ENCODE results near the gene ECT2.
"Not testable (repeated sequence)": the region's sequence is repeated elsewhere in the genome, so short reads cannot be mapped to it uniquely, and the experiment has no call there.

ECT2 gene, protein sequence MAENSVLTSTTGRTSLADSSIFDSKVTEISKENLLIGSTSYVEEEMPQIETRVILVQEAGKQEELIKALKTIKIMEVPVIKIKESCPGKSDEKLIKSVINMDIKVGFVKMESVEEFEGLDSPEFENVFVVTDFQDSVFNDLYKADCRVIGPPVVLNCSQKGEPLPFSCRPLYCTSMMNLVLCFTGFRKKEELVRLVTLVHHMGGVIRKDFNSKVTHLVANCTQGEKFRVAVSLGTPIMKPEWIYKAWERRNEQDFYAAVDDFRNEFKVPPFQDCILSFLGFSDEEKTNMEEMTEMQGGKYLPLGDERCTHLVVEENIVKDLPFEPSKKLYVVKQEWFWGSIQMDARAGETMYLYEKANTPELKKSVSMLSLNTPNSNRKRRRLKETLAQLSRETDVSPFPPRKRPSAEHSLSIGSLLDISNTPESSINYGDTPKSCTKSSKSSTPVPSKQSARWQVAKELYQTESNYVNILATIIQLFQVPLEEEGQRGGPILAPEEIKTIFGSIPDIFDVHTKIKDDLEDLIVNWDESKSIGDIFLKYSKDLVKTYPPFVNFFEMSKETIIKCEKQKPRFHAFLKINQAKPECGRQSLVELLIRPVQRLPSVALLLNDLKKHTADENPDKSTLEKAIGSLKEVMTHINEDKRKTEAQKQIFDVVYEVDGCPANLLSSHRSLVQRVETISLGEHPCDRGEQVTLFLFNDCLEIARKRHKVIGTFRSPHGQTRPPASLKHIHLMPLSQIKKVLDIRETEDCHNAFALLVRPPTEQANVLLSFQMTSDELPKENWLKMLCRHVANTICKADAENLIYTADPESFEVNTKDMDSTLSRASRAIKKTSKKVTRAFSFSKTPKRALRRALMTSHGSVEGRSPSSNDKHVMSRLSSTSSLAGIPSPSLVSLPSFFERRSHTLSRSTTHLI

DNA sequence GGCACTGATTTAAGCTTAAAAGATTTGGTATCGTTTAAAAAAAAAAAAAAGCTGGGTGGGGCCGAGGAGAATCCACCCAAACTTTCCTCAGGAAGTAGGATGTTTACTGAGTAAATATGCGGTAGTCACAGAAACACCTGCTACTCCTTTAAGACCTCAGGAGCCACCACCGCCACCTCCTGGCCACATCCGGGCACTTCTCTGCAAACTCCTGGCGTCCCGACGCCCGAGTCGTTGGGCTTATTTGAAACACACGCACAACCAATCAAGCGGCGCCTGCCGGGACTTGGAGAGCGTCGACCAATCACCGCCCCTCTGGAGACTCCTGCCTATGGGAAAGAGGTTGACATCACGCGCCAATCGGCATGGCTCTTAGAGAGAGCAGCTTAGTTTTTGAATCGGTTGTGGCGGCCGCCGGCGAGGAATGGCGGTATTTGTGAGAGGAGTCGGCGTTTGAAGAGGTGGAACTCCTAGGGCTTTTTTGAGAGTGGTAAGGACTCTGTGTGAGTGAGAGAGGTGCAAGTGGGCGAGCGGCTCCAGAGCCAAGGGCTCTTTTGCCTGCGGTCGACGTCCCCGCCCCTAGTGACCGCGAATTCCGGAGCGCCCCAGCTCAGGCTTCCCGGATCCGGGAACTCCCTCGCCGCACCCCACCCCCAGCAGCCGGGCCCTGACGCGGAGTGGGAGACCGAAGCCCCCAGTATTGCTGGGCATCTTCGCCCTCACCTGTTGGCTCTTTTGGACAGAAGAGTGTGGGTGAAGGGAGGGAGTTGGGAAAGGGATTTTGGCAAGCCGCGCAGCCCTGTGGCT, at the start of gene ECT2:
Gene ECT2 (plus strand): TSS at position 359 of the 807 bp plus-strand sequence. CDS start 3,805 bp downstream, outside the sequence.
- DNase-seq: peak; percentile 99

DNA sequence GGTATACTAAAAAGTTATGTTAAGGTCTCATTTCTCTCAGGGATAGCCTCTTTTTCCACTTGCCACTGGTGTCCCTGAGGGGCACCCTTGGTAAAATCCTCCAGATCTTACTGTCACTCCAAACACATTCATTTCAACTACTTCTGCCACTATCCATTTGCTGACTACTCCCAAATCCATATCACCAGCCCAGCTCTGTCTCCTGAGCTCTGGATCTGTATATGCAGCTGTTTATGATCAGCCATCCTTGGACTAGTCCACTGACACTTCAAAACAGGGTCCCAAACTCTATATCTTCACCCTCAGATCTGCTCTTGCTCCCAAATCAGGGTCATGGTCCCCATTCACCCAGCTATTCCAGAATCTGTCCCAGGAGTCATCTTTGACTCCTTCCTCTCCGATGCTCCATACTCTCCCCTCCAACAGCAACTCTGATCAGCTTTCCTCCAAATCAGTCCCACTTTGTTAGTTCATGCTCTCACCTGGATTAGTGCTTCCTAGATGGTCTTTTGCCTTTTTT, 49.5 kb upstream of the ECT2 start:
- no peak for DNase-seq

DNA sequence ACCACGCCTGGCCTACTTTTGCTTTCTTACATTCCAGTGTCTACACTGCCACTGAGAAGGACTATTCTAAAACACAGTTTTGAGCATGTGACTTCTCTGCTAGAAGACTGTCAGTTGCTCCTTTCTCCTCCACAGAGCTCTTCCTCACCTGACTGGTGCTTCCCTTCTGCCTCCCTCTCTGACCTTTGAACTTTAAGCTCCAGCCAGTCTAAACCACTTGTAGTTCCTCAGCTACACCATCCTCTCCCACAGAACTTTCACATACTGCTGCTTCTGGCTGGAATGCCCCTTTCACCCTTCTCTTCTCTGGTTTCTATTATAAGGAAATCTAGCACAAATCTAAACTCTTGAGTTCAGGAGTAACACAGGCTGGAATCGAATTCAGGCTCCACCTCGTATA, 48.8 kb upstream of the ECT2 start:
- DNase-seq: no peak

DNA sequence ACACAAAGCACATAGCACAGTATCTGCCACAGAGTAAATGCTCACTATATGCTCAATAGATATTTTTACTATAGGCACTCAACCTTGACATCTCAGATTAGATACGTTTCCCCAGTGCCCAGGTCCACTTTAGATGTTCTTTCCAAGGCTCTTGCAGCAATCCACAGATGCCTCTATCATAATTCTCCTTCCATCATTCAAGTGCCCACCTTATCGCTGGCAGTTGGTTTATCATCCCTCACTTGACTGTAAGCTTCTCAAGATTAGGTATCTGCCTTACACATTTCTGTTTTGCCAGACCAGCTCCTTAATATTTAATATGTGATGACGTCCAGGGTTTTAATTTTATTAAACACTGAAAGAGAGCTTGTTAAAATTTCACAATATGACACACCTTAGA, 48.3 kb upstream of the ECT2 start:
- DNase-seq: no peak

DNA sequence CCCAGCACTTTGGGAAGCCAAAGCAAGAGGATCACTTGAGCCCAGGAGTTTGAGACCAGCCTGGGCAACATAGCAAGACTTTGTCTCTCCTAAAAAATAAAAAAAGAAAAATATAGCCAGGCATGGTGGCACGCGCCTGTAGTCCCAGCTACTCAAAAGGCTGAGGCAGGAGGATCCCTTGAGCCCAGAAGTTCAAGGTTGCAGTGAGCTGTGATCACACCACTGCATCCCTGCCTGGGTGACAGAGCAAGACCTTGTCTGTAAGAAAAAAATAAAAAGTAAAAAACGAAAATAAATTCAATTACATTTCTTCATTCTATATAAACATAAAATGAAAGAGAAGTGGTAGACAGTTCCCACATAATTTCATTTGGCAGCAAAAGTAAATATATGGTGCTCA, 47.8 kb upstream of the ECT2 start:
- not testable (repeated sequence) for DNase-seq

DNA sequence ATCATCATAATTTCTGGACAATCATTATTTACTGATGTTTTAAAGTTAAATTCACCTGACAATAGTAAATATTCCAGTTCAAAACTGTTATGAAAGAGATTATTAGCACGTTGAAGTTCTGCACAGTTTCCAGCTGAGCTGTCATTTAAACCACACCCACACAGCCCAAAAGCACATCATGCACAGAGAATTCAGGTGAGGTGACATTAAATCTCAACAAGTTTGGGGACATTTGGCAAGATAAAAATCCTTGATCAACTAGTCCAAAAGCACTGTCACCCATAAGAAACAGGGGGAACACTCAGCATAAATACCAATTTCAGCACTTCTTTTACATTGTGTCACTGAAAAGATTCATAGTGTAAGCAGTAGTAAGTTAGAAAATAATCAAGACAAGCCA, 46.5 kb upstream of the ECT2 start:
- DNase-seq: no peak

DNA sequence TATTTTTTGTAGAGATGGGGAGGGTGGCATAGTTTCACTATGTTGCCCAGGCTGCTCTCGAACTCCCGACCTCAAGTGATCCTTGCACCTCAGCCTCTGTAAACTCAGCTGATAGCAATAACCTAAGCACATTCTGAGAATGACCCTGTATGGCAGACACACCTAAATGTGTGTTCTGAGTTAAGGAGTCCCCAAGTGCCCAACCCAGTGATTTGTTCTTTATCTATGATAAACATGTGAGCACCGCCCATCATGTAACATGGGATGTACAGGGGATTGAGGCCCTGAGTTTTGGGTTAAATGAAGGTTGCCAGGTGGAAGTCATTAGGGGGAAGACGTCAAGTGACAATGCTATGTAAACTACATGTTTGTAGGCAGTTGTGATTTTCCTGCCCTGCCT, 45.4 kb upstream of the ECT2 start:
- no peak for DNase-seq

DNA sequence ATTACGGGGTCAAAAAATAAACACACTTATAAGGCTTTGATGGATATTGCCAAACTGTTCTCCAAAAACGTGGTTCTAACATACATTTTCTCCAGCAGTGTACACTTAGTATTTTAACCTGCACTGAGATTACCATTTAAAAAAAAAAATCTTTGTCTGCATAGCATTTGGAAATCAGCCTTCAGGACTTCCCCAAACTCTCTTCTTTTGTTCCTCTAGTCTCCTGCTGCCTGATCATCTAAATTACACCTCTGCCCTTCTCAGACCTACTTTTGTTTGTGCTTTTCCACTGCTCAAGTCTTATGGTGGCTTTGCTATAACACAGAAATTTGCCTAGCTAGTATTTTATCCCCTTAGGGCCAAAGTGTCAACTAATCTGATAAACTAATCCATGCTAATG, 43.5 kb upstream of the ECT2 start:
- no peak for DNase-seq

DNA sequence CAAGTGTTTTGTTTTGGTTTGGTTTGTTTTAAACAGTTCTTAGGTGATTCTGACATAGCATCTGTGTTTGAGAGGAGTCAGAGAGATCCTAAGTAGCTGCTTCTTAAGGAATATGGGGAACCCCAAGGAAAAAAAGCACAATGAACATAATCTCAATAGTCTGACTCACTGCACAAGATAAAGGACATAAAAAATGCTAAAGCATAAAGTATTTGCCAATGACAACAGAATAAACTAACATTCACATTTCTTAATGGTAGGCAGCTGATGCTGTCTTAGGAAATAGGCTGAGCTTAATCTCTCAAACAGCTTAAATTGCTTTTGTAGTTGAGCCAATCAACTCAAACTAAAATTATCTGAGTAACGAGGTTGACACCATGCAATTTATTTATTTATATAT, 42.6 kb upstream of the ECT2 start:
- DNase-seq: no peak

DNA sequence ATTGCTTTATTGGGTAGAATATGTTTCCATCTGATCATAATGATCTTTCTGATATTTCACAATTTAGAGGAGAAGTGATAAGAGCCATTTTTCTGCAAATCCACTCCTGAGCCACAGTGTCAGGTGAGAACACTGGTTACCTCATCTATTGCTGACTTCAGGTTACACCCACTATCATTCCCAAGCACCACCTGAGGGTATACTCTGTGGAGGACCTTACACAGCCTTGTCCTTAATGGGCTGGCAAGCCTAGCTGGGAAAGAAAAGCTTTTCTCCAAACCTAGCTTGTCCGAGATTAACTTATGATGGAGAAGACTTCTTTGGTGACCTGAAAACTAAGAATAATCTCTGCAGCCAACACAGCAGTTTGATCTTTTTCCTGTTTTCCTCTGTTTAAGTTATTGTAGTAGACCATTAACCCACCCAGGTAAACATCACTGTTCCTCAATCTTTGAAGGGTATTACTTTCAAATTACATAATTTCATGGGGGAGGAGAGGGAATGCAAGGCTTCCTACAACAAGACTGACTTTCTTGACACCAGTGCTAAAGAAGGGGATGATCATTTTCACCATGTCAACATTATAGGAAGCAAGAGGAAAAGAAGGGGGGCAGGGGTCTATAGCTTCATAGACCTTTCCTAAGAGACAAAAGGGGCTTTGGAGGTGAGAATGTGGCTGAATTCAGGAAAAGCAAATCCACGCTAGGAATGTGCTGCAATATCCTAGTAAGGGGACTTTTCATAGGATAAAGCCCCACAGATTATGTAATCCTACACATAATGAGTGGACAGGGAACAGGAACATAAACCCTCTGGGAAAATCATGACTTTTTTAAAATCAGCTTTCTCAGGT, 41.4 kb upstream of the ECT2 start:
- DNase-seq: no peak

DNA sequence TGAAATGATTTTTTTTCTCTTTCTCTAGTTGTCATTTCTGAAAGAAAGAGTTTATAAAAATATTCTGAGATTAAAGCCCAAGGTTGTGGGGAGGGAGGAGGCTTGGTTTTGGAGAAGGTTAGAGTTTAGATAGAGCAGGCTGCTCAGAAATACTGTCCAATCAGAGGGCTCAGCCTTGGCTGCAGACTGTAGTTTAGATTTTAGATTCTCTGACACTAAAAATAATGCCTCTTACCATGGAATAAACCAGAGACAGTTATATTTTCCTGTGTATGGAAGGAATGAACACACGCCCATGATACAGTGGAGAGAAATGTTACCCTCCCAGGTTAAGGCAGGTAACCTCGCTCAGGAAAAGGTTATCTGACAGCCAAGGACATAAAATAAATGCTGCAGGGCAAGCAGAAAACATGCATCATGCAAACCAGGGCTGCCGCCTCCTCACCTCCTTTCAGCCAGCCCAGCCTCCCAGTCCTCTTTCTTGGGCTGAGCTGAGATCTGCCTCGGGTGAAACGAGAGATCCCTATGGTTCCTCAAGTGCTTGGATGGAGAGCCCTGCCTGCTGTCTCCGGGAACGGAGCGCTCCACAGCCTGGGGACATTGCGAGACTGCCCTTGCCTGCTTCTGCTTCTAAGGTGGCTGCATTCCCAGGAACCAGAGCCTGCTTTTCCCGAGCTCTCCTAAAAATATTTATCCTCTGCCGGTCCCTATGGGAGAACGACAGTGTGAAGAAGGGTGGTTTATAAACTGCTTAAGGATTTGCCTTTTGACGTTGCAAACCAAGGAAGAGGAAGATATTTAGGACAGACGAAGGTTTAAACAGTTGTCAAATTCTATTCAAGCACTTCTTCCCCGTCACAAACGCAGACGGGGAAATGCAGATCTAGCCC, 40.5 kb upstream of the ECT2 start:
- no peak for DNase-seq

DNA sequence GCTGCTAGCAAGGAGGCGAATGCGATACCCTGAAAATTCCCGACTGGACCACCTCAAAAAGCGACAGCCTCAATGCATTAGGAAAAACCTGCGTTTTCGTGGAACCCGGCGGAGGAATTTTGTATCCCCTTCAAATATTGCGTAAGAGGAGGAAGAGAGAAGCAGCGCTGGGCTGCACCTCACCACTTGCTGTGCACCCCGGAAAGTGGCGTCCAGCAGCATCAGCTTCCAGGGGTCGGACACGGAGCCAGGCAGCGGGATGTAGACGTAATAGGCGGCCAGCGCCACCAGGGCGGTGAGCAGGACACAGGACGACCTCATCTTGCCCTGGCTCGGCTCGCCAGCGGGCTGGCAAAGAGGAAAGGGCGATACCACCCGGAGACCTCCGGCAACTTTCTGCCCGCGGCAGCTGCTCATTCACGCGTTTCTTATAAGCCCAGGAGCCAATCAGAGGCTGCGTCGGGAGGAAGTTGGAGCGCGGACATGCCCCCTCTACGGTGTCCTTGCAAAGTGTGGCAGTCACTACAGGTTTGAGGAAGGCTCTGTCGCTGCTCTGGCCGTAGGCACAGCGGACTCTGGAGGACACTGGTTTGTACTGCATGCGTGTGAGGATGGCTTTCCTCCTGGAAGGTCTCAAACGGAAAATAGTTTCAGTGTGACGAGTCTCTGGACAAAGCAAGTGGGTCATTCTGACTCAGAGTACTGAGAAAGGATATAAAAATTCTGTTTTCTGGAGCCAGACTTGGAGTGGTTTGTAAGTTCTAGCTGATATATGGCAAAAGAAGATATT, 39.7 kb upstream of the ECT2 start, which contains the start of gene NCEH1:
Gene NCEH1 (minus strand): TSS at position 404 of the 790 bp plus-strand sequence. CDS start 83 bp downstream, at position 321.
- peak; percentile 98 for DNase-seq

DNA sequence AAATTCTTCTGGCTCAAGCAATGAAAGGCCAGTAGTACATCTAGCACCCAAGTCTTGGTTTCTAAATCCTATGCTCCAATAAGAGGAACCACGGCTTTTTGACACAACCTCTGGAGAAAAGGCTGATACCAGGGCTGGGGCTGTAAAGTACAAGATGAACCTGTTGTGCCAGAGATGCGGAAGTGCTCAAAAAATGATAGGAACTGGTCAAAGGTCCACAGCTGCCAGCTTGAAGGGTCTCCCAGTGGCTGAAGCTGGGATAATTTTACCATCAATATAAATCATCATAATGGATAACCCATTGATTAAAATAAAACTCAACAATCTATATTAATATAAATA, 39.1 kb upstream of the ECT2 start:
- peak; percentile 71 for DNase-seq

DNA sequence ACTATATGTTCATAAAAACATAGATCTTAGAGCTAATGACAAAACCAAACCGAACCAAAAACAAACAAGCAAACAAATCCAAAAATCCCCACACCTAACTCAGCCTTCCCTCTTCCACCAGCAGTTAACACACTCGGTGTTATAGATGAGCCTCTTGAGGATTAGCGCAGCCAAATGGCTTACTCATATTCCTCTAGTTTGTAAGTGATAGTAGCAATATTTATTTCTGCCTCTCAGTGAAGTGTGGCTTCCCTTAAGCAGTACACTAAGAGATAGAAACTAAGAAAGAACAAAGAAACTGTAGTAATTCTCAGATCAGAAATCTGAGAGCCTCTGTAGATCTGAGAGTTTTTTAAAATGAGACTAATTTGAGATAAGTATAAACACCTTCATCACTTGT, 37.2 kb upstream of the ECT2 start:
- DNase-seq: no peak

DNA sequence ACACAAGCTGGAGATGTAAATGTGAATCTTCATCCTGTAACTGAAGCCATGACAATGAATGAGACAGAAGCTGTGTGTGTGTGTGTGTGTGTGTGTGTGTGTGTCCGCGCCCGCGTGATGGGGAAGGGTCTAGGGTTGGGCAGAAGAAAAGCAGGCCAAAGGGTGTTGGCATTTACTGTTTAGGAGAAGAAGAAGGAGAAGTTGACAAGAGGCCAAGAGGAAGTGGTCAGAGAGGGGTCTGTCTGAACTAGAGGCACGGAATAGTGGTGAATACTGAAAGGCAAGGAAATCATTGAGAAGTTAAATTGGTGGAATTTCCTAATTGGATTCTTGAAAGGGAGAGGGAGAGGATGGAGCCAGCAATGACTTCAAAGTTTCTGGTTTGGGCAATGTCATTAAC, 34.0 kb upstream of the ECT2 start:
- peak; percentile 45 for DNase-seq

DNA sequence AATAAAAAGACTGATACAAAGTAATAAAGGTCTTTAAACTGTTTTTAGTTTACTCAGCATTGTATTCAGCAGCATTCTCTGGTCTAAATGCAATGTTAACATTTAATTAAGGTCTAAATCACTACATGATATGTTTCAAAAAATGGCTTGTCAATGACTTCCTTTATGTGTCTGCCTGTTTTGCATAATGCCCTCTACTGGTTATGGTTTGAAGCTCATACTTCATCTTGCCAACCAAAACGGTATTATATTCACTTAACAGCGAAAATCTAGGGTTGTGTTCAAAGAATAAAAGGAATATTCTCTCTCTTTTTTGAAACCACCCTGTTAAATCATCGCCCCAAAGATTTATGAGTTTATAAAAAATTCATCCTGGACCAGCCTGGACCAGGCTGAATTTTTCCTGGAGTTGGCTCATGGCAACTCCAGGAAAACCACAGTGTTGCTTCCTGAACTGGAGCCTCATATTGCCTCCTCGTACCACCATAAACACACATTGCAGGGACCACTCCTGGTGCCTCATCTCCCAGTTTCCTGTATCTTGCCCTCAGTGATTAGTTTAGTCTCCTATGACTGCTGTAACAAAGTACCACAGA, 32.9 kb upstream of the ECT2 start:
- no peak for DNase-seq

DNA sequence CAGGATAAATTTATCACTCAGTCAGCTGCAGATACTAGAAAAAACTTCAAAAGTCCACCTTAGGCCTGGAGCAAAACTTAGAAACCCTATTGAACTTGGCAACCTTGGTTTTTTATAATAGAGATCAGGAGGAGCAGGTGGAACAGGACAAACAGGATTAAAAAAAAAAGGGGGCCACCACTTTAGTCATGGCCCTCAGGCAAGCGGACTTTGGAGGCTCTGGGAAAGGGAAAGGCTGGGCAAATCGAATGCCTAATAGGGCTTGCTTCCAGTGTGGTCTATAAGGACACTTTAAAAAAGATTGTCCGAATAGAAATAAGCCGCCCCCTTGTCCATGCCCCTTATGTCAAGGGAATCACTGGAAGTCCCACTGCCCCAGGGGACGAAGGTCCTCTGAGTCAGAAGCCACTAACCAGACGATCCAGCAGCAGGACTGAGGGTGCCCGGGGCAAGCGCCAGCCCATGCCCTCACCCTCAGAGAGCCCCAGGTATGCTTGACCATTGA, 27.9 kb upstream of the ECT2 start:
- not testable (repeated sequence) for DNase-seq

DNA sequence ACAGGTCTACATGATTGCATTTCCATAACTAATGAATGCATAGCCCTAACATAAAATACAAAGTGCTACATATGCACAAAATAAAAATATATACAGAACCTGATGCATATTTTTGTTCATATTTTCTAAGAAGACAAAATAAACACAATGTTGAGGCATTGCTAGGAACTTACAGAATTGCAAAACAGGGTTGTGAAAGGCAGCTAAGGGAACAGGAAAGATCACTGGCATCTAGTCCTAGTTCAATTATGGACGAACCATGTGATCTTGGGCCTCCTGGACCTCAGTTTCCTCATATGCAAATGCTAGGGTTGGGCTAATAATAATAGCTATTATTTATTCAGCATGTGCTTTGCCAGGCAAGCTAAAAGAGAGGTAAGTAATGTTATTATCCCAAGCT, 24.1 kb upstream of the ECT2 start:
- DNase-seq: no peak

DNA sequence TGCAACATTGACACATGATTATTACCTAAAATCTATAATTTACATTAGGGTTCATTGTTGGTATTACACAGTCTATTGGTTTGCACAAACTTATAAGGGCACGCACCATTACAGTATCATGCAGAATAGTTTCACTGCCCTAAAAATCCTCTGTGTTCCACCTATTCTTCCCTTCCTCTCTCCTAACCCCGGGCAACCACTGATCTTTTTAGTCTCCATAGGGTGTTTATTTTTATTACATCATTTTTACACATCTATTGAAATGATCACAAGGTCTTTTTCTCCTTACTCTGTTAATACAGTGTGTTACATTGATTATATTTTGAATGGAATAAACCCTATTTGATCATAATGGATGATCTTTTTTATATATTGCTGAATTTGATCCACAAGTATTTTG, 15.5 kb upstream of the ECT2 start:
- DNase-seq: no peak

Measured in GF-D8 (cell line).